GM08714 (cell line): Measurements from ENCODE around the gene TDRD10.

Source experiments
- H3K4me3 ChIP-seq: fragments of 200-500 bp; sonication (Bioruptor generic); 2 replicates; pipeline ENCODE4 v1.5.1; 2014; ENCODE audit warnings: mild to moderate bottlenecking, low read length, inconsistent platforms
- ZNF274 ChIP-seq: IDR thresholded peaks from 2 replicates; pipeline ENCODE4 v1.6.1; 2012; ENCODE audit warnings: mild to moderate bottlenecking, low read depth, low read length

TDRD10 gene

DNA sequence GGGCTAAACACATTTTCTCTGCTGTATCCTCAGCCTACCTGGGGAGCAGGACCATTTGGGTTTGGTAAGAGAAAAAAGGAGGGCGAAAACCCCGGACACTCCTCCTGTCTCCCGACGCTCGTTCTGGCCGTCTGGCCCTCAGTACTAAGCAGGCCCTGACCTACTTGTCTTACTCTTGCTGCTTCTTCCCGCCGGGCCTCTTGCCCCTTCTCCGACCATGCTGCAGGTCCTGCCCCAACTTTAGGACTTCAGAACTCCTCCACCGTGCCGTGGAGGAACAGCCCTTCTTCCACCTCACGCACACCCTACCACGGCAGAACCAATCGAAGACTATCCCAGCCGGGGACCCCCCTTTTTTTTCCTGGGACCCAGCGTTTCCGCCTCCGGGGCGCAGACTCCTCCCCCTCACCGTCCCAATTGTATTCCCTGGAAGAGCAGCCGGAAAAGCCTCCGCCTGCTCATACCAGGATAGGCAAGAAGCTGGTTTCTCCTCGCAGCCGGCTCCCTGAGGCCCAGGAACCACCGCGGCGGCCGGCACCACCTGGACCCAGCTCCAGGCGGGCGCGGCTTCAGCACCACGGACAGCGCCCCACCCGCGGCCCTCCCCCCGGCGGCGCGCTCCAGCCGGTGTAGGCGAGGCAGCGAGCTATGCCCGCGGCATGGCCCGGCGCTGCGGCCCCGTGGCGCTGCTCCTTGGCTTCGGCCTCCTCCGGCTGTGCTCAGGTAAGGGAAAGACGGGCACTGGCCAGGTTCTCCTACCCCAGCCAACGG is 65.6 kb downstream of the TDRD10 start, which contains the start of gene CHRNB2:
Gene CHRNB2 (plus strand): TSS at position 393 of the 771 bp plus-strand sequence. CDS start 267 bp downstream, at position 660.
- TF ChIP-seq ZNF274, result no peak
- no peak within 1 kb of the TSS for H3K4me3 ChIP-seq

- no peak overlapping the region for H3K4me3 ChIP-seq
- no peak for TF ChIP-seq ZNF274
Observed at GRCh38 chr1:154568157-154568815, 66.3 kb downstream of the TDRD10 start.

GRCh38 chr1:154571244-154571963 is 69.4 kb downstream of the TDRD10 start:
- TF ChIP-seq ZNF274, result no peak
- H3K4me3 ChIP-seq, result no peak overlapping the region

- no peak overlapping the region for H3K4me3 ChIP-seq
- no peak for TF ChIP-seq ZNF274
Observed at GRCh38 chr1:154571964-154572288, 69.9 kb downstream of the TDRD10 start.

DNA sequence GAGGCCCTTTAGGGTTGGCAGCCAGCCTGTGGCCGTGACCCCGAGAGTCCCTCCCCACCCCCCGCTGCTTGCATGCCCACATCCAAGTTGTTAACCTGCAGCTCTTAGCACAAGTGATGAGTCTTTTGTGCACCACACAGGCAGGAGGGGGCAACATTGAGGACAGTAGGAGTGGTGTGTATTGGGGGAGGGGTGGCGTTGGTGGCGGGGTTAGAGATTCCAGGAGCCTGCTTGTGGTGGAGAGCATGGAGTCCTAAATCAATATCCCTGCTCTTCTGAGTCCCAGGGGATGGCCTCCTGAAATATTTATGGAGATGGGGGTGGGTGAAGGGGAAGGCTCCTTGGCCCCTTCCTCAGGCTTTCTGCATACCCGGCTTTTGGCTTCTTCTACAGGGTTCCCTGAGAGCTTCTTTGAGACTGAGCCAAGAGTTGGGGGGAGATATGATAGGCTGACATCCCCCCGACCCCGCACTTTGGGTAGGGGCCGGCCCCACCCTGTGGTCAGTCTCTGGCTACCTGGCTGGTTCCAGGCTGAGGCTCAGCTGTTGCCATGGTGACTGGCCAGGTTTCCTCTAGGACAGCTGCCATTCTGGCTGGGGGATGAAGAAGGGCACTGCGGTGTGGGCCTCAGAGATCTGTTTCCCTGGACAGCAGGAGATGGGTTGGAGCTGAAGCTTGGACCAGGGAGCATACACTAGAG is 70.6 kb downstream of the TDRD10 start:
- TF ChIP-seq ZNF274, result no peak

DNA sequence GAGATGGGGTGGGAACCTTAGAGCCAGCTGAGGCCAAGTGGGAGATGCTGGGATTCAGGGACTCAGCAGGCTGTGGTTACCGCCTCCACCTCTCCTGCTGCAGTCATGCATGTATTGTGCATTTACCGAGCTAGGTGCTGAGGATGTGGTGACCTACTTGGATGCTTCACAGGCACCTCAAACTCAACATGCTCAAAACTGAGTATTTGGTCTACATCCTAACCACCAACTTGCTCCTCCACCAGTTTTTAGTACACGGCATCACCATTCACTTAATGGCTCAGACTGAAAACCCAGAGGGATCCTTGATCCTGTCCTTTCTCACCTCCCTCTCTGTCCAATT is 71.1 kb downstream of the TDRD10 start:
- no peak for TF ChIP-seq ZNF274

More for the DNA sequence above, 70.6 kb downstream of the TDRD10 start:
- no peak overlapping the region for H3K4me3 ChIP-seq

DNA sequence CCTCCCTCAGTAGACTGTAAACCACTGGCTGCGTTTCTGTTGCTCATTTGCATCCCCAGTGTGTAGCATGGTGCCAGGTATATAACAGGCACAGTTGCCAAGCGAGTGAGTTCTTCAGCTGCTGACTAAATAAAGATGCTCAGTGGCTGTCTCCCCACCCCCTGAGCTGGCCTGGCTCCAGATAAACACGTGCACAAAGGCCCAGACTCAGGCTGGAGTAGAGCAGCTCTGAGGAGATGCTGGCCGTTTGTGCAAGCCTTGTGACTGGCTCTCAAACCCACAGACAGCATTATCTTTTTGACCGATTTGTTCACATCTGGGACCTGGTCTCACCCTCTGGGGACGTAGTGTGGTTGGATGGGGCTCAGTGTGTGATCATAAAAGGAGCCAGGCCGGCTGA is 72.7 kb downstream of the TDRD10 start:
- H3K4me3 ChIP-seq, result no peak overlapping the region
- TF ChIP-seq ZNF274, result no peak

More for the DNA sequence above, 71.1 kb downstream of the TDRD10 start:
- no peak overlapping the region for H3K4me3 ChIP-seq

DNA sequence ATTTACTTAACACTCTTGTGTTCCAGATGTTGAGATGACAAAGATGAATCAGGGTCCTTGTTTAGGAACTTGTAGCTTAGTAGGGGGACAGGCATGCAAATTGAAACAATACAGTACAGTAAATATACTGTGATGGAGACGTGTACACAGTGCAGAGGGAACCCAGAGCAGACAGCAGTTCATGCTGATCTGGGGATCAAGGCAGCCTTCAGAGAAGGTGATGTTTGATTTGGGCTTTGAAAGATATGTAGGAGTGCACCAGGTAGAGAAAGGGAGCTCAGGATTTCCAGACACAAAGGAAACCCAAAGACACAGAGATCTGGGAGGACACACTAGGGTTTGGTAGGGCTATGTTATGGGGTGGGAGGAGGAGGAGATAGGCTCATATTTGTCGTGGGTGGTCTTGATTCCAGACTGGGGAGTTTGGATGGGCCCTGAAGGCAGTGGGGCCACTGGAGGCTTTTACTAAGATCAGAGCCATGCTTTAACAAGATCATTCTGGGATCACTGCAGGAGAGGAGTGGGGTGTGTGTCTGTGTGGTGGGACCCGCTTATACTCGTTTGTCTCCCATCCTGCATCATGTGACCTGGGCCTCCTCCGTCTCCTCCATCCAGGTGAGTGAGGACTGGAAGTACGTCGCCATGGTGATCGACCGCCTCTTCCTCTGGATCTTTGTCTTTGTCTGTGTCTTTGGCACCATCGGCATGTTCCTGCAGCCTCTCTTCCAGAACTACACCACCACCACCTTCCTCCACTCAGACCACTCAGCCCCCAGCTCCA is 73.3 kb downstream of the TDRD10 start:
- no peak for TF ChIP-seq ZNF274
- H3K4me3 ChIP-seq, result no peak overlapping the region

GRCh38 chr1:154575951-154576566 is 74.0 kb downstream of the TDRD10 start:
- TF ChIP-seq ZNF274, result no peak
- no peak overlapping the region for H3K4me3 ChIP-seq

DNA sequence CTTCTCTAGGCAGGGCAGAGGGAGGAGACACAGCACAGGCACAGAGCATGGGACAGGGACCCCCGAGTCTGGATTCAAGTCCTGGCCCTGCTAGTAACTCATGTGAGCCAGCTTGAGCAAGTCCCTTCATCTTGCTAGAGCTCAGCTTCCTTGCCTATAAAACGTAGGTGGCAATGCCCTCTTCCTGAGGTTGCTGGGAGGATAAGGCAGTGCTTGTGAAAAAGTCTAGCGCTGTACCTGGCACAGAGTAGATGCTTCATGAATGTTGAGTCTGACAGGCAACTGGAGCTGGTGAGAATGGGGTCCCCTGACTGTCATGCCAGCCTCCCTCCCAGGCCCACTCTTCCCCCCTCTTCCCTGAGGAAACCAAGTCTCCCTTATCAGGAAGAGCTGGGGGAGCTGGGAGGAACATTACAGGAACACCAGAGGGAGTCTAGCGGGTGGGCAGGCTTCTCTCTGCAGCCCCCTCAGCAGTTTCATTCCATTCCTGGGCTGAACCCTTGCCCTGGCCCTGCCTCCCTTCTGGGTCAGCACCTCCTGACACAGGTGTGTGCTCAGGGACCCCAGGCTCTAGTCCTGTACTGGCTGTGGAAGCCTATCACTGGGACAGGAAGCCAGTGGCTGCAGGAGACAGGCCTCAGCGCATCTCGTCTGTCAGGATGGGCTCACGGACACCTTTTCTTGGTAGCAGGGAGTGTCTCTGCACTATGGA is 75.5 kb downstream of the TDRD10 start:
- no peak for TF ChIP-seq ZNF274
- no peak overlapping the region for H3K4me3 ChIP-seq

DNA sequence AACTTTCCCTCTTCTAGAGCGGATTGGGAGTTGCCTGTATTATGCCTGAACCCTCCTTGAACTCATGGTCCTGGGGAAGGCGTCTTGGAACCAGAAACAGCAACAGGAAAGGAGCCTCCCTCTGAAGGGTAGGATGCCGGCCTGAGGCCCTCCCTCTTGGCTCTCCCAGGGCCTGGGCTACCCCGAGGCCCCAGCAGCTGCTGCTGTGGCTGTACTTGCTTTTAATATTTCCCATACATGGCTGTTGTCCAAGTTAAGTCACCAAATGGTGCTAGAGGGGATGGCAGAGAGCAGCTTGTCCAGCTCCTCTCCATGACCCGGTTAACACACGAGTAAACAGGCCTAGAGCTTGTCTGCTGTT is 76.0 kb downstream of the TDRD10 start:
- TF ChIP-seq ZNF274, result no peak
- H3K4me3 ChIP-seq, result no peak overlapping the region

DNA sequence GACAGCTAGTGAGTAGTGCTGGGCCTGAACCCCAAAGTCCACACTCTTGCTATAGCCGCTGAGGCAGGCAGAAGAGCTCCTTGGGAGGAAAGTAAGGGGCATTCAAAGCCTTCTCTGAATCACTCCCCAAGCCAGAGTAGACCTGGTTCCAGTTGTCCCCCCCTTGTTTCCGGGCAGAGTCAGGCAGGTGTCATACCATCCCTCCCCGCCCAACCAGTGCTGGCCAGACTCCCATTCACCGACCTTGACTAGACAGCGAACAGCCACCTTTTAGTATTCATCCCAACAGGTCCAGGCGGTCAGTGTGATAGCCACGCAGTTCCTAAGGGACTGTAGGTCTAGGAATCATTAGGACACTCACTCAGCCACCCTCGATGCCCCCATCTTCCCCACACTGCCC is 77.4 kb downstream of the TDRD10 start:
- no peak overlapping the region for H3K4me3 ChIP-seq
- TF ChIP-seq ZNF274, result no peak

DNA sequence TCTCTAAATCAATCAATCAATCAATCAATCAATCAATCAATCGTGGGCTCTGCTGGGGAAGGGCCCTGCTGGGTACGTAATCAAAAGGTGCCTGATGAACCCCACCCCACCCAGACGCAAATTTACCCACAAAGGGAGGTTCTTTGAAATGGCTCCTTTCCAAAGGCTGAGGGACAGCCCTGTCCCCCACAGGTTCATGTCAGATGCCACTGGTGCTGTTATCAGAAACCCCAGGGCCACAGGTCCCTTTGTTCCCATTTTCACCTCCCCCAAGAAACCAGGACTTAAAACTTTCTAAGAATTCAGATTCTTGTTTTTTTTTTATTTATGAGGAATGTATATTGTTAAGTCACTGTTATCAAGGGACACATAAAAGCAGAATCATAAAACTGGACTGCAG is 79.7 kb downstream of the TDRD10 start:
- no peak for TF ChIP-seq ZNF274

GRCh38 chr1:154582885-154583284 is 80.9 kb downstream of the TDRD10 start:
- no peak for TF ChIP-seq ZNF274

More for the DNA sequence above, 79.7 kb downstream of the TDRD10 start:
- H3K4me3 ChIP-seq, result no peak overlapping the region

More at GRCh38 chr1:154582885-154583284, 80.9 kb downstream of the TDRD10 start:
- no peak overlapping the region for H3K4me3 ChIP-seq
